Choroid plexus epithelial cell (primary cell): ENCODE measurements around the gene SLC17A7.

Experiments used
- DNase-seq: peaks from one replicate; pipeline ENCODE4 v3.0.0-alpha.2; 2010; ENCODE audit warnings: low read depth
- H3K4me3 ChIP-seq: 2 replicates; pipeline ENCODE4 v1.5.1; 2011; ENCODE audit warnings: low read depth, mild to moderate bottlenecking, control low read depth, low read length, moderate library complexity
- TF ChIP-seq, protein P1 (sequence below): conservative IDR thresholded peaks from 2 replicates; pipeline ENCODE4 v1.5.1; 2011; ENCODE audit warnings: low read depth, mild to moderate bottlenecking, control low read depth, inconsistent platforms, low read length, moderate library complexity

The SLC17A7 gene

DNA sequence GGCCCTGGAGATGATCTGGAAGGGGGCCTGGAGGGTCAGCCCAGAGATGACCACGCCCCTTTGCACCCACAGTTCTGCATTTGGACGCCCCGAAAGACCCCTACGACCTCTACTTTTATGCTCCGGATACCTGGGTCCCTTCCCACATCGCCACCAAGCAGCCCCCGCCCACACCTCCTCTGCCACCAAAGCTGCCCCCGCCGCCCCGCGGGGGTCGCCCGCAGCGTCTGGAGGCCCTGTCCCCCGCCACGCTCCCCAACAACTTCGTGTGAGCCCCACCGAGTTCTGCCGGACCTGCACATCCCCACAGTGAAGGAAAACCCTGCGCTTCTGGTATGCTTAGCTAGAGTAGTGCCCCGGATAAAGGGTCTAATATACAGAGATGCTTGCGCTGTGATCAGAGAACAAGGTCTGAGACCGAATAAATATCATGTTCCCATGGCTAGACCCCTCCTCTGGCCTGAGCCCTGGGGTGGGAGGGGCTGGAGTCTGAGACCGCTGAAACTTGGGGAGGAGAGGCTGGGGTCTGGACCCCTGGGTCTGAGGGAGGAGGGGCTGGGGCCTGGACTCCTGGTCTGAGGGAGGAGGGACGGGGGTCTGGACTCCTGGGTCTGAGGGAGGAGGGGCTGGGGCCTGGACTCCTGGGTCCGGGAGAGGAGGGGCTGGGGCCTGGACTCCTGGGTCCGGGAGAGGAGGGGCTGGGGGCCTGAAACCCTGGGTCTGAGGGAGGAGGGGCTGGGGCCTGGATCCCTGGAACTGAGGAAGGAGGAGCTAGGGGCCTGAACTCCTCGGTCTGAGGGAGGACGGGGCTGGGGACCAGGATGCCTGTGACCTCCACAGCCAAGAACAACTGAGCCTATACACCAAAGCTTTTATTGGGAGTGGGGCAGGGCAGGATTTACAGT is 12.5 kb downstream of the SLC17A7 start:
- no peak for DNase-seq
- H3K4me3 ChIP-seq: no peak overlapping the region
- TF ChIP-seq, protein P1, sequence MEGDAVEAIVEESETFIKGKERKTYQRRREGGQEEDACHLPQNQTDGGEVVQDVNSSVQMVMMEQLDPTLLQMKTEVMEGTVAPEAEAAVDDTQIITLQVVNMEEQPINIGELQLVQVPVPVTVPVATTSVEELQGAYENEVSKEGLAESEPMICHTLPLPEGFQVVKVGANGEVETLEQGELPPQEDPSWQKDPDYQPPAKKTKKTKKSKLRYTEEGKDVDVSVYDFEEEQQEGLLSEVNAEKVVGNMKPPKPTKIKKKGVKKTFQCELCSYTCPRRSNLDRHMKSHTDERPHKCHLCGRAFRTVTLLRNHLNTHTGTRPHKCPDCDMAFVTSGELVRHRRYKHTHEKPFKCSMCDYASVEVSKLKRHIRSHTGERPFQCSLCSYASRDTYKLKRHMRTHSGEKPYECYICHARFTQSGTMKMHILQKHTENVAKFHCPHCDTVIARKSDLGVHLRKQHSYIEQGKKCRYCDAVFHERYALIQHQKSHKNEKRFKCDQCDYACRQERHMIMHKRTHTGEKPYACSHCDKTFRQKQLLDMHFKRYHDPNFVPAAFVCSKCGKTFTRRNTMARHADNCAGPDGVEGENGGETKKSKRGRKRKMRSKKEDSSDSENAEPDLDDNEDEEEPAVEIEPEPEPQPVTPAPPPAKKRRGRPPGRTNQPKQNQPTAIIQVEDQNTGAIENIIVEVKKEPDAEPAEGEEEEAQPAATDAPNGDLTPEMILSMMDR: no peak

DNA sequence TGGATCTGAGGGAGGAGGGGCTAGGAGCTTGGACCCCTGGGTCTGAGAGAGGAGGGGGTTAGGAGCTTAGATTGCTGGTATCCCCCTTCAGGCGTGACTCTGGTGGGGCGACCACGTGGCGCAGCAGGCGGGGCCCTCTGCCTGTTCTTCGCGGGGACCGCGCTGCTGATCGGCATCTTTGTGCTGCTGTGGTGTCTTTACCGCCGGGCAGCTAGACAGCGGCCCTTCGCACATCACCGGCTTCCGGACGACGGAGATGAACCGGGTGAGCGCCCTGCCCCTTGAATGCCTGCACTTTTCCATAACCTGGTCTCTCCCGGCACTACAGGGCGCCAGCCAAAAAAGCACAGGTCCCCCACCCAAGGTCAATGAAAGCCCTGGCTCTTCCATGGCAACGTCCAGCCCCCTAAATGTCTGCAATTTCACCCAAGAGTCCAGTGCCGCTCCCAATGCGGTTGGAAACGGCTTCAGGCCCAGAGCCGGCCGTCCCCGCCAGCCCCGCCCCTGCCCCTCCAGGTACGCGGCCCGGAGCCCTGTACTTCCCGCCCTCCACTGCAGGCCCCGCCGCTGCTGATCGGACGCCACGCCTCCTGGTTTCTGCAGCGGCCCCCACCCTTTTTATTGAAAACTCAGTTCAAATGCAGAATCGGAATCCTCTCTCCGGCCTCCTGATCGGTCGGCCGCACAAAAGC is 13.3 kb downstream of the SLC17A7 start:
- TF ChIP-seq, protein P1: no peak
- no peak for DNase-seq
- H3K4me3 ChIP-seq: no peak overlapping the region

GRCh38 chr19:49427339-49427738 is 14.0 kb downstream of the SLC17A7 start:
- no peak overlapping the region for H3K4me3 ChIP-seq
- TF ChIP-seq, protein P1: no peak
- DNase-seq: no peak

- DNase-seq: no peak
- H3K4me3 ChIP-seq: no peak overlapping the region
- TF ChIP-seq, protein P1: no peak
These were observed 15.3 kb downstream of the SLC17A7 start for GRCh38 chr19:49425922-49426592.

DNA sequence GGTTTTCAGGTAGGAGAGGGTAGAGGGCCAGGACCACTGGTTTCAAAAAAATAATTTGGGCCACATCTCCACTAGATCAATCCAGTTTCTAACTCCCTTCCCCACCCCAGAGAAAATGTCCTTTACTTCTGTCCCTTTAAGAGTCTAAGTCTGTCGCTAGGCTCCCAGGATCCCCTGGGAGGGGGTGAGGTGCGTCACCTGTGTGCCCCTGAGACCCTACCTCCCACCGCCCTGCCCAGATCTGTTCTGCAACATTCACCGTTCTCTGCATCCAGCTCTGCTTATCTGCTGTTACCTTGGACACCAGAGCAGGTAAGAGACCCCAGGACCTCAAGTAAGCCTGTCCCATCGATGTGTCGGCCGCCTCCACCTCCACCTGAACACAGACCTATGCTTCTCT is 16.1 kb downstream of the SLC17A7 start, which contains the start of gene GFY:
Gene GFY, plus strand, starts transcription at position 211 of the 400 bp plus-strand sequence. CDS start 1,043 bp downstream, outside the sequence.
- no peak for DNase-seq
- no peak within 1 kb of the TSS for H3K4me3 ChIP-seq
- TF ChIP-seq, protein P1: no peak

DNA sequence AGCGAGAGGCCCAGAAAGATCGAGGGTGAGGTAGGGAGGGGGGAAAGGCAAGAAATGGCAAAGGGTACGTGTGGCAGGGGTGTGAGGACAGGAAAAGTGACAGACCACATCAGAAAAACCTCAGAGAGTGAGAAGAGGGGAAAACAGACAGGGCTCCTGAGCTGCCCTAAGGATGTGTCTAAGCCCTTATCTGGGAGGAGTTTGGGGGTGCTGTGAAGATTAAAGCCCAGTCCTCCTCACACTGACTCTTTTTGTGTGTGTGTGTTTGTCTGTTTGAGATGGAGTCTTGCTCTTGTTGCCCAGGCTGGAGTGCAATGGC is 17.4 kb downstream of the SLC17A7 start:
- TF ChIP-seq, protein P1: no peak
- no peak for DNase-seq
- H3K4me3 ChIP-seq: no peak overlapping the region
